Measurements from ENCODE around the gene HOXC9. TPM values are rescaled to one million over a fixed set of nuclear protein-coding genes. Genes with fewer than 3 reads are reported as not detected.

HOXC9 gene
- total RNA-seq, 1 experiment from 2014 or later, result 21.1 TPM

DNA sequence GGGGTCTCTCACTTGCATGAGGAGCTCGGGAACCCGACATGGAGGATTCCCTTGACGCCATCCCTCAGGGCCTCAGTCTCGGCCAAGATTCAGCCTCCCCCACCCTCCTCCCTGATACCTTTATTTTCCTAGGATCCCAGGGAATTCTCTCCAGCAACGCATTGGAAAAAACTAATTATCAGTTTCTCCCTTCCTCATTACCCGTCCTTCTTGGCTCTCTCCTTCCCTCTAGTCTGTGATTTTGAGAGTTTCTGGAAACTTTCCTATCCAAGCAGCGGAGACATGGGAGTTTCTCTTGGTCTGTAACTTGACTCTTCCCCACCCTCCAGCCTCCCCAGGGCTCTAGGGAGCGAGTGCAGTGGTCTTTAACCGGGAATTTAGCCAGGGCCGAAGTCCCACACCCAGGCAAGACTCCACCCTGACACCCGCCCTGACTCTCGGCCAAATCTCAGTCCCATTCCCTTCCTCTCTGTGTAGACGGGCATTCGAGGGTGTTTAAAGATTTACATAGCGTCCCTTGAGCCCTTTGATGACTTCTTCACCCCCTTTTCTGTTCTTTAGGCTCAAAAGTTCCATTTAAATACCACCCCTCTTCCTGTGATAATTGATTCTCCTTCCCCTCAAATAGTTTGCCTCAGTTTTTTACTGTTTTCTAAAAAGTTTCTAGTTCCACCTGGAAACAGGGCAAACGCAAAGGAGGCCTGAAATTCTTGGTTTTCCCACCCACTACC, 39.6 kb downstream of the HOXC9 start:
- intact Hi-C loops (cut with micrococcal nuclease; ENCODE audit: unreplicated experiment), result no loop called here
- ChIA-PET CTCF (no interaction called here), POLR2A (ENCODE audit: low non-redundant PET) (no interaction called here)
- H3K27ac ChIP-seq (ENCODE audit: low read depth, low read length, poor library complexity, severe bottlenecking), result no peak overlapping the region
- no peaks in the 10 kb centered on the region for H3K36me3 ChIP-seq (ENCODE audit: insufficient read depth, low read length, poor library complexity, severe bottlenecking)
- no peaks in the 10 kb centered on the region for H3K9me3 ChIP-seq (ENCODE audit: low read depth, low read length, poor library complexity, severe bottlenecking)
- no peak overlapping the region for H3K4me3 ChIP-seq (ENCODE audit: low read depth, low read length, poor library complexity, severe bottlenecking)
- no peak for TF ChIP-seq EZH2 (IDR thresholded peaks at IDR 0.05; ENCODE audit: borderline replicate concordance, low read depth, low read length, poor library complexity, severe bottlenecking)
- TF ChIP-seq, protein P1, sequence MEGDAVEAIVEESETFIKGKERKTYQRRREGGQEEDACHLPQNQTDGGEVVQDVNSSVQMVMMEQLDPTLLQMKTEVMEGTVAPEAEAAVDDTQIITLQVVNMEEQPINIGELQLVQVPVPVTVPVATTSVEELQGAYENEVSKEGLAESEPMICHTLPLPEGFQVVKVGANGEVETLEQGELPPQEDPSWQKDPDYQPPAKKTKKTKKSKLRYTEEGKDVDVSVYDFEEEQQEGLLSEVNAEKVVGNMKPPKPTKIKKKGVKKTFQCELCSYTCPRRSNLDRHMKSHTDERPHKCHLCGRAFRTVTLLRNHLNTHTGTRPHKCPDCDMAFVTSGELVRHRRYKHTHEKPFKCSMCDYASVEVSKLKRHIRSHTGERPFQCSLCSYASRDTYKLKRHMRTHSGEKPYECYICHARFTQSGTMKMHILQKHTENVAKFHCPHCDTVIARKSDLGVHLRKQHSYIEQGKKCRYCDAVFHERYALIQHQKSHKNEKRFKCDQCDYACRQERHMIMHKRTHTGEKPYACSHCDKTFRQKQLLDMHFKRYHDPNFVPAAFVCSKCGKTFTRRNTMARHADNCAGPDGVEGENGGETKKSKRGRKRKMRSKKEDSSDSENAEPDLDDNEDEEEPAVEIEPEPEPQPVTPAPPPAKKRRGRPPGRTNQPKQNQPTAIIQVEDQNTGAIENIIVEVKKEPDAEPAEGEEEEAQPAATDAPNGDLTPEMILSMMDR (conservative IDR thresholded peaks at IDR 0.05; ENCODE audit: low read depth, low read length), result no peak
- DNase-seq (ENCODE audit: low spot score), result no peak
- H3K27me3 ChIP-seq (replicated peaks; ENCODE audit: insufficient read depth, low read depth, low read length, poor library complexity), result no peaks in the 10 kb centered on the region
- no TSS peak for BruUV-seq (replicated peaks)
- H3K4me1 ChIP-seq (ENCODE audit: insufficient read depth, low read length, poor library complexity, severe bottlenecking), result peaks cover 25% of the 10 kb centered on the region

DNA sequence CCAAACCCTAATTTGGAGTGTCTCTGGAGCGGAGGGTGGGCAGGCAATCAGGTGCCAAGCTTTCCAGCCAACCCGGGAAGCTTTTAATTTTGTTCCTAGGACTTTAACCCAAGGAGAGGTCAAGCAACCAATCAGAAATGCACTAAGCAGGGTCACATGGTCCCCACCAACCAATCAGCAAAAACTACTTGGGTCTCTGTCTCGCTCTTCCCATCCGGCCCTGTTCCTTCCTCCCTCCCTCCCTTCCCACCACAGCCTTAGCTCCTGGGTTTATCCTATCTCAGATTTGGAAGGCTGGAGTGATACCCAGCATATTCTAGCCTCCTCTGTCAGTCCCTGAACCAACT, 40.2 kb downstream of the HOXC9 start:
- no peaks in the 10 kb centered on the region for H3K36me3 ChIP-seq (ENCODE audit: insufficient read depth, low read length, poor library complexity, severe bottlenecking)
- BruUV-seq (replicated peaks), result no TSS peak
- peak; percentile 40 for DNase-seq (ENCODE audit: low spot score)
- no peak for TF ChIP-seq EZH2 (IDR thresholded peaks at IDR 0.05; ENCODE audit: borderline replicate concordance, low read depth, low read length, poor library complexity, severe bottlenecking)
- TF ChIP-seq, protein P1 (conservative IDR thresholded peaks at IDR 0.05; ENCODE audit: low read depth, low read length), result no peak
- peaks cover 25% of the 10 kb centered on the region for H3K4me1 ChIP-seq (ENCODE audit: insufficient read depth, low read length, poor library complexity, severe bottlenecking)
- no peak overlapping the region for H3K27ac ChIP-seq (ENCODE audit: low read depth, low read length, poor library complexity, severe bottlenecking)
- ChIA-PET POLR2A (ENCODE audit: low non-redundant PET) (no interaction called here), CTCF (no interaction called here)
- H3K27me3 ChIP-seq (replicated peaks; ENCODE audit: insufficient read depth, low read depth, low read length, poor library complexity), result no peaks in the 10 kb centered on the region
- no peaks in the 10 kb centered on the region for H3K9me3 ChIP-seq (ENCODE audit: low read depth, low read length, poor library complexity, severe bottlenecking)
- H3K4me3 ChIP-seq (ENCODE audit: low read depth, low read length, poor library complexity, severe bottlenecking), result no peak overlapping the region
- intact Hi-C loops (cut with micrococcal nuclease; ENCODE audit: unreplicated experiment), result no loop called here

DNA sequence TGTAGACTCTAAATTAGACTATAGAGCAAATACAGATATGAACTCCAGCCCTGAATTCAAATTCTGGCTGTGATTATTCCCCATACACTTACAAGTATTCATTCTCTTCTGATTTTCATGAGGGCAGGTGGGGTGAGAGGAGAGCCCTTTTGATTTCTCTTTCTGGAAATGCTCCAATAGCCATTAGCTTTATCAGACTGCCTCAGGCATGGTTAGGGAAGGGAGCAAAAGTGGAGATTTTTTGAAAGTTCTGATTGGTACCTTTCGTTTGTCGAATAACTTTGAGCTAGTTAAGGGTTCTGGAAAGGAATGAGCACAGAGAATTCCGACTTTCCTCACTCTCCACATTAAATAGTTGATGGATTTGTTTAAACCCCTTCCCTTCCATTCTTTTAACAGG, 40.7 kb downstream of the HOXC9 start:
- Histone ChIP-seq H3K27me3 (replicated peaks; ENCODE audit: insufficient read depth, low read depth, low read length, poor library complexity) (no peaks in the 10 kb centered on the region), H3K36me3 (ENCODE audit: insufficient read depth, low read length, poor library complexity, severe bottlenecking) (no peaks in the 10 kb centered on the region), H3K4me3 (ENCODE audit: low read depth, low read length, poor library complexity, severe bottlenecking) (no peak overlapping the region), H3K4me1 (ENCODE audit: insufficient read depth, low read length, poor library complexity, severe bottlenecking) (peaks cover 20% of the 10 kb centered on the region), H3K27ac (ENCODE audit: low read depth, low read length, poor library complexity, severe bottlenecking) (no peak overlapping the region), H3K9me3 (ENCODE audit: low read depth, low read length, poor library complexity, severe bottlenecking) (no peaks in the 10 kb centered on the region)
- DNase-seq (ENCODE audit: low spot score), result no peak
- intact Hi-C loops (cut with micrococcal nuclease; ENCODE audit: unreplicated experiment), result no loop called here
- no TSS peak for BruUV-seq (replicated peaks)
- POLR2A ChIA-PET (ENCODE audit: low non-redundant PET), result interaction anchor here (0.6 kb wide), 1 partner anchor 8 kb away, joined by 18 read pairs; the partner anchor contains the start of gene HOXC5
- CTCF ChIA-PET, result interaction anchor here (0.6 kb wide), 1 partner anchor 250 kb away, joined by 3 read pairs; no protein-coding TSS in a partner anchor
- no peak for TF ChIP-seq EZH2 (IDR thresholded peaks at IDR 0.05; ENCODE audit: borderline replicate concordance, low read depth, low read length, poor library complexity, severe bottlenecking)
- TF ChIP-seq, protein P1 (conservative IDR thresholded peaks at IDR 0.05; ENCODE audit: low read depth, low read length), result no peak
